ENCODE results near the gene ZNF598.

- TF ChIP-seq POLR2A (IDR thresholded peaks at IDR 0.05; ENCODE audit: low read depth, low read length) (no peak), POLR2AphosphoS5 (IDR thresholded peaks at IDR 0.05; ENCODE audit: low read depth, low read length) (no peak)
These were observed 9.9 kb upstream of the ZNF598 start, which contains the start of gene NPW for GRCh38 chr16:2019518-2019920.
